Kidney (tissue), 14 donors: ENCODE data around the gene RAET1E. TPM values are rescaled to one million over a fixed set of nuclear protein-coding genes. Genes with fewer than 3 reads are reported as not detected.
"Not testable (repeated sequence)": the region's sequence is repeated elsewhere in the genome, so short reads cannot be mapped to it uniquely, and the experiment has no call there.

Experiments
- DNase-seq, 5 donors: peaks; one replicate each; pipeline ENCODE4 v3.0.0-alpha.2; 2013 to 2020
- FAIRE-seq: peaks from 2 replicates; lab custom pipeline; 2012; peaks lifted over from hg19 to GRCh38; lab: Jason Lieb, UNC
- H3K27ac ChIP-seq, 2 donors: one replicate each; pipeline ENCODE4 v1.7.0; 2013; ENCODE audit warnings: low read depth in 2 of 2, low read length in 2 of 2, inconsistent platforms in 1 of 2
- H3K27me3 ChIP-seq: one replicate; pipeline ENCODE4 v1.7.1; 2013; ENCODE audit warnings: low read length, inconsistent platforms; ENCODE audit not compliant: control insufficient read depth, insufficient read depth
- H3K36me3 ChIP-seq, 3 donors: one replicate each; pipeline versions ENCODE4 v1.7.0 to v1.7.1; 2013; ENCODE audit warnings: low read length in 3 of 3, control low read depth in 1 of 3, inconsistent platforms in 1 of 3; ENCODE audit not compliant: insufficient read depth in 3 of 3, control insufficient read depth in 2 of 3
- H3K4me1 ChIP-seq, 3 donors: one replicate each; pipeline versions ENCODE4 v1.7.0 to v1.7.1; 2013; ENCODE audit warnings: low read length in 3 of 3, inconsistent platforms in 1 of 3, low read depth in 1 of 3; ENCODE audit not compliant: control insufficient read depth in 2 of 3, insufficient read depth in 2 of 3
- H3K4me3 ChIP-seq, 3 donors: one replicate each; pipeline versions ENCODE4 v1.7.0 to v1.8.1; 2013; ENCODE audit warnings: low read length in 3 of 3, control low read depth in 1 of 3, inconsistent platforms in 1 of 3
- H3K9ac ChIP-seq, 3 donors: one replicate each; pipeline versions ENCODE4 v1.7.0 to v1.7.1; 2013; ENCODE audit warnings: low read length in 3 of 3, control low read depth in 1 of 3, inconsistent platforms in 1 of 3
- H3K9me3 ChIP-seq, 3 donors: one replicate each; pipeline versions ENCODE4 v1.7.0 to v1.7.1; 2013; ENCODE audit warnings: low read length in 3 of 3, control low read depth in 1 of 3, inconsistent platforms in 1 of 3; ENCODE audit not compliant: control insufficient read depth in 2 of 3, insufficient read depth in 1 of 3
- intact Hi-C: fragments of 100-400 bp; cut with DNase I; formaldehyde crosslinking; loops from one replicate; pipeline ENCODE4 v1.11.1; 2022
- polyA plus RNA-seq: library from polyadenylated mRNA; stranded (reverse); fragments of 350-450 nt; fragmentation: Illumina TruSeq; extraction: RNeasy Lipid Tissue Mini Kit (QIAGEN cat#74804); gene quantifications from one replicate; pipeline ENCODE4 v1.2.3, GENCODE V29; 2014; ENCODE audit warnings: low read depth, low replicate concordance; ENCODE audit not compliant: insufficient read depth
- total RNA-seq: library from RNA; stranded (reverse); fragmentation: NEBNext Ultra II Directional; extraction: Animal tissue kit (Norgen Biotek cat#: 25700); gene quantifications from one replicate; pipeline ENCODE4 v1.2.1, GENCODE V29; 2021
- TF ChIP-seq, protein P1 (sequence below): IDR thresholded peaks from 3 replicates; pipeline ENCODE4 v1.5.1; 2012; ENCODE audit warnings: mild to moderate bottlenecking, moderate library complexity, borderline replicate concordance; ENCODE audit not compliant: insufficient read depth; ENCODE audit errors: extremely low read depth
- donor health status: control.
- donor health status: control.
- donor health status: control.
- donor health status: control.
- donor health status: control.
- donor health status: DM: yes; HTN: yes; CAD: no.
- donor health status: Normal renal cell carcinoma (clear cell type).

The RAET1E gene
- total and polyA plus RNA-seq, 2 donors from 2014 or later, result 1.0 to 3.1 TPM

DNA sequence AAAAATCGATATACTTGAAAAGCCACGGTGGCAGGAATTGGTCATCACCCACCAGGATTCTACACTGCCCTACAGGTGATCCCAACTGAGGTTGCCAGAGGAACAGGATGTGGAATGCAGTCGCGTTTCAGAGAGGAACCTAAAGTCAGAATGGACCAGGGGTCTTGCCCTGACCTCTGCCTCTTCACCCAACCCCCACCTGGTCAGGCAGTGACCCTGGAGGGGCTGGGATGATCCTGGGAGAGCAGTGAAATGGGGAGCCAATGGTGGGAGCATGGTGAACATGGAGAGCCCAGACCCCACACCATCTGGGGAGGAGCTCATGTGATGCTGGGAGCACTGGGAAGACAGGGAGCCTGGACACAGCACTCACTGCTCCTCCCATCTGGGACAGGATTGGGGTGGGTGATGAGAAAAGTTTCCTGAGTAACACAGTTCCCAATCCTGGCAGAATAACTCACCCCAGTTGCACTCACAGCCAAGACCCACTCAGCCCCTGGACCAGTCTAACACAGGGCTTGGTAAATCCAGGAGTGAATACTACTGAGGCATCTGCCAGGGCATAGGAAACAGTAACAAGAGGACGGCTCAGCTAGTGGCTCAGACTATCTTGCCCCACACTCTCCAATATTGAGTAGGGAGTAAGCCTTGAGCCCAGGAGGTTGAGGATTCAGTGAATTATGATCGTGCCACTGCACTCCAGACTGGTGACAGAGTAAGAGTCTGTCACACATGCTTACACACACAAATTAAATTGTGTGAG lies 42.2 kb upstream of the RAET1E start:
- Histone ChIP-seq H3K36me3 (no peaks in the 10 kb centered on the region), H3K27ac (no peak overlapping the region), H3K27me3 (peaks cover 54% of the 10 kb centered on the region), H3K9ac (no peak overlapping the region), H3K4me3 (no peak overlapping the region), H3K4me1 (peaks cover 0 to 9% (median 3%) of the 10 kb centered on the region in 3 donors), H3K9me3 (no peaks in the 10 kb centered on the region)
- DNase-seq, result peak in 1 of 5 donors; percentile 56
- intact Hi-C loops, result loop anchor here (5.0 kb wide), 1 partner anchor 67 kb away; no protein-coding TSS in a partner anchor
- TF ChIP-seq, protein P1, sequence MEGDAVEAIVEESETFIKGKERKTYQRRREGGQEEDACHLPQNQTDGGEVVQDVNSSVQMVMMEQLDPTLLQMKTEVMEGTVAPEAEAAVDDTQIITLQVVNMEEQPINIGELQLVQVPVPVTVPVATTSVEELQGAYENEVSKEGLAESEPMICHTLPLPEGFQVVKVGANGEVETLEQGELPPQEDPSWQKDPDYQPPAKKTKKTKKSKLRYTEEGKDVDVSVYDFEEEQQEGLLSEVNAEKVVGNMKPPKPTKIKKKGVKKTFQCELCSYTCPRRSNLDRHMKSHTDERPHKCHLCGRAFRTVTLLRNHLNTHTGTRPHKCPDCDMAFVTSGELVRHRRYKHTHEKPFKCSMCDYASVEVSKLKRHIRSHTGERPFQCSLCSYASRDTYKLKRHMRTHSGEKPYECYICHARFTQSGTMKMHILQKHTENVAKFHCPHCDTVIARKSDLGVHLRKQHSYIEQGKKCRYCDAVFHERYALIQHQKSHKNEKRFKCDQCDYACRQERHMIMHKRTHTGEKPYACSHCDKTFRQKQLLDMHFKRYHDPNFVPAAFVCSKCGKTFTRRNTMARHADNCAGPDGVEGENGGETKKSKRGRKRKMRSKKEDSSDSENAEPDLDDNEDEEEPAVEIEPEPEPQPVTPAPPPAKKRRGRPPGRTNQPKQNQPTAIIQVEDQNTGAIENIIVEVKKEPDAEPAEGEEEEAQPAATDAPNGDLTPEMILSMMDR, result no peak
- no peak for FAIRE-seq

GRCh38 chr6:149939356-149939648 lies 41.4 kb upstream of the RAET1E start:
- TF ChIP-seq, protein P1, result no peak
- FAIRE-seq, result no peak
- intact Hi-C loops, result loop anchor here (5.0 kb wide), 1 partner anchor 68 kb away; no protein-coding TSS in a partner anchor

DNA sequence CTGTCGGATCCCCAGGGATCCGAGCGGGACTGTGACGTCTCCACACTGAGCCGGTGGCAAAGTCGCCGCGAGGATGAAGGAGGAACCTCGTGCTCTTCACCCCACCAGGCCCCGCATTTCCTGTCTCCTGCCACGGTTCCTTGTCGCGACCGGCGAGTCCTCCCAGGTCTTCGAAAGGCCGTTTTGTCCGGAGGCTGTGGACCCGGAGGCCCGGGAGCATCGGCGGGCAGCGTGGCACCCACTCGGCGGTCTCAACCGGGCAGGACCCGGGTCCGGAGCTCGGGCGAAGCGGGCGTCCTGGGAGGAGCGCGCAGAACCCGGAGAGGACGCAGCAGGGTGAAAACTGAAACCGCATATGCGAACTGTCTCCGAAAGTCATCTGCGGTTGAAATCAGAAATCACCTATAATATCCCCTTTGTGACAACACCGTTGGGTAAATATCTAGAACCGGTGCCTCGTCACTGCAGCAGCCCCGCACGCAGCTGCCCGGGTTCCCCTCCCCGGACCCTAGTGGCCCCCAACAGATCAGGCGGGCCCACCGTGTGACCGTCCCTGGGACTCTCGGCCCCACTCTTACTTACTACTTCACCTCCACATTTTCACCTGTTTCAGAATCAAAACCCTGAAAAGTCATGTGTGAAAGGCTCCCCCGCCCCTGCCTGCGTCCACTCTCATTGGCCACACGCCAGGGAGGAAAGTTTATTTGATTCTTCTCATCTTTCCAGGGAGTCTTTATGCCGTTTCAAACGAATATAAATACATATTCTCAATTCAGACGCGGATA lies 40.9 kb upstream of the RAET1E start:
- intact Hi-C loops, result loop anchor here (5.0 kb wide), 1 partner anchor 69 kb away; no protein-coding TSS in a partner anchor
- Histone ChIP-seq H3K36me3 (no peaks in the 10 kb centered on the region), H3K27ac (no peak overlapping the region), H3K4me3 (peak overlapping the region in 2 of 3 donors; percentile 35 to 60), H3K9ac (no peak overlapping the region), H3K4me1 (peaks cover 0 to 9% (median 3%) of the 10 kb centered on the region in 3 donors), H3K9me3 (no peaks in the 10 kb centered on the region), H3K27me3 (peaks cover 64% of the 10 kb centered on the region)
- TF ChIP-seq, protein P1, result no peak
- FAIRE-seq (no peak), DNase-seq (peak in 4 of 5 donors; percentile 23 to 72 (median 31))

More at GRCh38 chr6:149939356-149939648, 41.4 kb upstream of the RAET1E start:
- Histone ChIP-seq H3K4me1 (peaks cover 0 to 9% (median 3%) of the 10 kb centered on the region in 3 donors), H3K27ac (no peak overlapping the region), H3K9ac (no peak overlapping the region), H3K4me3 (no peak overlapping the region), H3K9me3 (no peaks in the 10 kb centered on the region), H3K27me3 (peaks cover 62% of the 10 kb centered on the region), H3K36me3 (no peaks in the 10 kb centered on the region)
- no peak for DNase-seq

GRCh38 chr6:149938013-149938570 lies 40.2 kb upstream of the RAET1E start:
- not testable (repeated sequence) for H3K9ac ChIP-seq, FAIRE-seq, H3K36me3 ChIP-seq, H3K4me1 ChIP-seq, H3K9me3 ChIP-seq, H3K27ac ChIP-seq
- Histone ChIP-seq H3K4me3 (peak overlapping the region in 2 of 3 donors; percentile 35 to 60), H3K27me3 (peaks cover 63% of the 10 kb centered on the region)
- intact Hi-C loops, result loop anchor here (5.0 kb wide), 1 partner anchor 69 kb away; no protein-coding TSS in a partner anchor
- peak in 1 of 5 donors; percentile 25 for DNase-seq
